ENCODE data around the gene HDGF.

HDGF gene

GRCh38 chr1:156746728-156747631 lies 4.5 kb downstream of the HDGF start:
- DNase-seq (ENCODE audit: low read depth in 3 of 3, low spot score in 1 of 3), result no peak

DNA sequence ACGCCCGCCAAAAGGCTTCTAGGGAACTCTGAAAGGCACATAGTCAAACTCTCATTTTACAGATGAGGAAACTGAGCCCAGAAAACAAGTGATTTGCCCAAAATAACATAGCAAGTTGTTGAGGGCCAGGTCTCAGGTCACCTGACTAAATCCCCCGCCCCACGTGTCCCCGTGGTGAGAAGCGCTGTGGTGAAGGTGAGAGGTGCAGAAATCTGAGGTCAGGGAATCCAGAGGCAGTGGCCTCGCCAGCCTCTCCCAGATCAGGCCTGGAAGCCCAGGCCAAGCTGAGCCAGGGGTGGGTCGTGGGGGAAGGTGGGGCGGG lies 5.1 kb downstream of the HDGF start:
- no peak for DNase-seq (ENCODE audit: low read depth in 3 of 3, low spot score in 1 of 3)

DNA sequence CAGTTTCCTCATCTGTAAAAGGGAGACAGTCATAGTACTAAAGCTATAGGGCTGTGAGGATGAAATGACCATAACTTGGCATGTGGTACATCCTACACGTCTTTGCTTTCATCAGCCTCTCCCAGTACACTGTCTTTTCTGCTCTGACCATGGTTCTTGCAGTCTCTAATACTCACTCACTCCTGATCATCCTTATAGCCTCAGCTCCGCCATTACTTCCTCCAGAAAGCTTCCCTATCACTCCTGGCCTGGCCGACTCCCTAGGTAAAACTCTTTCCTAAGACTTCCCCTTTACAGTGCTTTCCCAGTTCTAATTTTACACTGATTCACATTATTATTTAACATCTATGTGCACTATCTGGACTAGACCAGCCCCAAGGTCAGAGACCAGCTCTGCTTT lies 5.6 kb downstream of the HDGF start:
- no peak for DNase-seq (ENCODE audit: low read depth in 3 of 3, low spot score in 1 of 3)

DNA sequence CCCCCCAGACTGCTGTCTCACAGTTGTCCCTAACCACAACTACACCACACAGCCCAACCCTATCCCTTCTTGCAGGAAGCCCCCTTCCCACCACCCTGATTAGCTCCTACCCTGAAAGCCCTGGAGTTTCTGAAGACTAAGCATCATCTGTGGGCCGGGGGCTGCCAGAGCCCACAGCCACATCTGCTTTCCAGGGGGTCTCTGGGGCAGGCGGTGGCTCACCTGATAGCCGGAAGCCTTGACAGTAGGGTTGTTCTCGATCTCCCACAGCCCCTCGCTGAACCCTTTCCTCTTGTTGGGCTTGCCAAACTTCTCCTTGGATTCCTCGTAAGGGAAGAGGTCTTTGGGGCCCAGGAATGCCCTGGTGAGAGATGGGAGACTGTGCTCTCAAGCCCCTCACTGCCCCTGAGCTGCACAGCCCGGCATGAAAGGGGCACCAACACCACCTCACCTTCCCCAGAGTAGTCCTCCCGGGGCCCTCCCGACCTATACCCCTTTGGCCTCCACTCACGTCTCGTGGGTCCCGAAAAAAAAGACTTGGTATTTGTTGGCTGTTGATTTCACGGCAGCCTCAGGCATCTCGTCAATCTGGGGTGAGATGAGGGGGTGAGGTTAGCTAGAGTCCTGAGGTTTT lies 6.6 kb downstream of the HDGF start:
- no peak for DNase-seq (ENCODE audit: low read depth in 3 of 3, low spot score in 1 of 3)

GRCh38 chr1:156744344-156744743 lies 7.1 kb downstream of the HDGF start:
- no peak for DNase-seq (ENCODE audit: low read depth in 3 of 3, low spot score in 1 of 3)

DNA sequence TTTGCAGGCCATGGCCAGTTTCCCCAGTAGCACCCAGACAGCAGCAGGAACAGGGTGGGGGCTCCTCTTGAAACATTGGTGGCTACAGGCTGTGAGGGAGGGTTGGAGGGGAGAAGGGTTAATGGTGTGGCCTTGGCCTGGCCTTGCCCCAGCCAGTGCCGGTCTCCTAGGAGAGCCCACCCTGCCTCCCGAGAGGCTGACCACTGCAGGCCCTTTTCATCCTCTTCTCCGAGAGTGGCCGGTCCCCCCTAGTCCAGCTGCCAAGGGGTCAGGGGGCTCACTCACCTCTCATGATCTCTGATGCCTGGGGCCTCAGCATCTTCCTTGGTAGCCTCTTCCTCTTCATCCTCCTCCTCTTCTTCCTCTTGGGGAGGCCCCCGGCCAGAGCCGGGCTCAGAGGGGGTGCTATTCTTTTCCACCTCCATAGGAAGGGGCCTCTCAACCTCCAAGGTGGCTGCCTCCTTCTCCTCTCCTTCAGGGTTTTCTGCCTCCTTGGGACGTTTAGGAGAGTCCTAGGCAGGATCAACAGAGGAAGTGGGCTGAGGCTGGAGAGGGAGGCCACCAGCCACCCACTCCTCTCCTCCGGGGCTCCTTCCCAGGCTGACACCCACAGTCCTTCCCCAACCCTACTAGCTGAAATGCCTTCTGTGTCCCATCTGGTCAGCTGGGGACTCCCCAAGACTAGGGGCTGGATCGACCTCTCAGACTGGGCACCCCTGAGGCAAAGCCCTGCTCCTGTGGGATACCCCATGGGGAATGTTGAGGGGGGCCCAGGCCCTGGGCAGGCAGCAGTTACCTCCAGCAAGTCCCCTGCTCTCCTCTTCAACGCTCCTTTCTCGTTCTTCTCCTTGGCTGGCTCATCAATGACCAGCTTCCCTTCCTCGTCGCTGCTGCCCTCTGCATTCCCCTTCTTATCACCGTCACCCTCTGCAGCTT lies 7.8 kb downstream of the HDGF start:
- no peak for DNase-seq (ENCODE audit: low read depth in 3 of 3, low spot score in 1 of 3)

GRCh38 chr1:156742801-156743200 lies 8.7 kb downstream of the HDGF start:
- no peak for DNase-seq (ENCODE audit: low read depth in 3 of 3, low spot score in 1 of 3)

DNA sequence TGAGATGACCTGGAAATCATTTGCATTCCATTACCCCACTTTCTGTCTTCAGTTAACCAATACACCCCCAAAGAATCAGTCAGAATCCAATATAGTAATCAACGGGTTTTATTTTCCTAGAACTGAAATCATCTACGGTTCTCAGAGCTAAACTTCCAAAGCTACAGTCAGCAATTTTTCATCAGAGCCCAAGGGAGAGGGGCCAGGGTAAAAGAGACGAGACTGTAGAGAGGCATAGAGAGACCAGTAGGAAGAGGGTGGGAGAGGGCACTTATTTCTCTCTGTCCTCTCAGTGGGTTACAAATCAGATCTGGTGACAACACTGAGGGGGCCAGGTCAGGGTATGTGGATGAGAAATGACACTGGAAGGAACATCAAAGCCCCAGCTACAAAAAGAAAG lies 9.5 kb downstream of the HDGF start:
- no peak for DNase-seq (ENCODE audit: low read depth in 3 of 3, low spot score in 1 of 3)

DNA sequence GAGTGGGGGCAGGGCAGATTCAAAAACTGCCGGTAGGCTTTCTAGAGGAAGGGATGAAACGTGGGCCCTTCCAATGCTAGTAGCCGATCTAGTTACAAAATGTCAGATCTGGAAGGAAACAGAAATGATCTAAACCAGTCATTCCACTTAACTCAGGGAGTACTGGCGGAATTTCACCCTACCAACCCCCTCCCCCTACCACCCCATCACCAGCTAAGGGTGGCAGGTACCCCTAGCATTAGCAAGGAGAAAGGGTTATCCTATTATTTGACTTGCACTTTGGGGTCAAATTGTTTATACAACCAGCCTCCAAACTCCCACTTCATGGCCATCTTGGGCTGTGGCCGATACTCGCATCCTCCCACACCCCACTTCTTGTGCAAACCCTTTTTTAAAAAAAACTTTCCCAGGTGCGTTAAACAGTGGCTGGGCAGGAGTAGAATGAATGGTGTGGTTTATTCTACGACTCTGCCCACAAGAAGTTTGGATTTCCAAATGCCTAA lies 9.9 kb downstream of the HDGF start:
- DNase-seq (ENCODE audit: low read depth in 3 of 3, low spot score in 1 of 3), result no peak

DNA sequence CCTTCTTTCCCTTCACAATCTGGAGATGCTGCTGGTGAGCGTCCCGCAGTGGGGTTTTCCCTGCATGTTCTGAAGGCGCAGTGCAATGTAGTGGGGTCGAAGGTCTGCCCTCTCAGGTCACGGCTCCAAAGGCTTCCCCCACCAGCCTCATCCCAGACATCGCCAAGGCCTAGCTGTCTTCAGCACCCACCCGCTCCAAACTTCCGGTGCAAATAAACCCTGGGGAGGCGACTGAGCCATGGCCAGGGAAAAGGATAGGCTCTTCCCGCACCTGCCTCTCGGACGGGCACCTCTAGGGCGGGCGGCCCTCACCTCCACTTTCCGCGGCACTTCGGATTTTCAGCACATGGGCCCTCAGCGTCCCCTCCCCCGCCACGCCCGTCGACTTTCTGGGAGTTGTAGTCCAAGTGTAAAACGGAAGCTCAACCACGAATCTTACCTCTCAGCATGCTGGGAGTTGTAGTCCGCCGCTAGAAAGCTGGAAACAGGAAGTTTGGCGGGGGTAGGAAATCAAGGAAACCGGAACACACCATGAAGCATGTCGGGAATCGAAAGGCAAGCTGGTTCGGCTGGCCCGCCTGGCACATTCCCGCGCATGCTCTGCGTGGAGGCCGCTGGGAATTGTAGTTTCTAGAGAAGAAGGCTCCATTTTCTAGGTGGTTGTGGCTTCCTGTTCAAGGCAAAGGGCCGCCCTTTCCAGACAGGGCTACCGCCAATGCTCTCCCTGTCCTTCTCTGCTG lies 10.6 kb downstream of the HDGF start, which contains the start of gene MRPL24:
Gene MRPL24, minus strand, starts transcription at position 348 of the 740 bp plus-strand sequence. CDS start 2,384 bp downstream, outside the sequence.
- DNase-seq (ENCODE audit: low read depth in 3 of 3, low spot score in 1 of 3), result peak; percentile 90 to 94 (median 93)

DNA sequence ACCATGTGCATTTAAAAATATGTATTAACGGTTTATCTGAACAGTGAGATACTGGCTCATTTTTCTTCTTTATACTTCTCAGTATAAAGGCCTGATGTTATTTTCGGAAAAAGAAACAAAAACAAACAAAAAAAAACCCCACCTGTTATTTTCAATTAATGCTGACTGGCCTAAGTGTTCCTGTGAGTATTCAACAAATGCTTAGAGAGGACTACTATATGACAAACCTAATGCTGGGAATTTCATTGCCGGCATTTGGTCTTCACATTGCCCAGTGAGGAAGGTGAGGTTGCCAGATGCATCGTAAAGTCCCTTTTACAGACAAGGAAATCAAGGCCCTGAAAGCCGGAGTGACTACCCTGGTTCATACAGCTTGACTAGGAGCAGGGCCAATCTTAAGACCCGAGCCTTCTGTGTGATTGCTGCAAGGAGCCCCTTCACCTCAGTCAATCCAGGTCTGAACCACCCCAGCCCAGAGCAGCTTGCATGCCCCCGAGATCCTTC lies 11.2 kb downstream of the HDGF start:
- DNase-seq (ENCODE audit: low read depth in 3 of 3, low spot score in 1 of 3), result no peak

GRCh38 chr1:156738916-156739315 lies 12.6 kb downstream of the HDGF start:
- no peak for DNase-seq (ENCODE audit: low read depth in 3 of 3, low spot score in 1 of 3)

DNA sequence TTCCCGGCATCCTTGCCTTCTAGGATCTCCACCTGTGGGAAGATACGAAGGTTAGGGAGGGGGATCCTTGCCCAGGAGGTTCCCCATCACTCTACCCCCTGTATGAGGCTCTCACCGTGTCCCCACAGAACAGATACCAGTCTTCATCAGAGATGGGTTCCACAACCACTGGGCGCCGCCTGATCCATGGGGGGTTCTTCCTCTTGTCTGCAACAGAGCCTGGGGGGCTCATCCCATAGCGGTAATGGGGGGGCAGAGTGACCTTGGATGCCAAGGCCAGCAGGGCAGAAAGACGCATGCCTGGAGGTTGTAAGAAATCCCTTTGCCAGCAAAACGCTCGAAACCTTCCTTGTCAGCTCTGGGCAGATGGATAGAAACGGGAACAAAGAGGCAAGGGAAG lies 13.1 kb downstream of the HDGF start:
- DNase-seq (ENCODE audit: low read depth in 3 of 3, low spot score in 1 of 3), result no peak

GRCh38 chr1:156733989-156734584 lies 17.4 kb downstream of the HDGF start:
- no peak for DNase-seq (ENCODE audit: low read depth in 3 of 3, low spot score in 1 of 3)

DNA sequence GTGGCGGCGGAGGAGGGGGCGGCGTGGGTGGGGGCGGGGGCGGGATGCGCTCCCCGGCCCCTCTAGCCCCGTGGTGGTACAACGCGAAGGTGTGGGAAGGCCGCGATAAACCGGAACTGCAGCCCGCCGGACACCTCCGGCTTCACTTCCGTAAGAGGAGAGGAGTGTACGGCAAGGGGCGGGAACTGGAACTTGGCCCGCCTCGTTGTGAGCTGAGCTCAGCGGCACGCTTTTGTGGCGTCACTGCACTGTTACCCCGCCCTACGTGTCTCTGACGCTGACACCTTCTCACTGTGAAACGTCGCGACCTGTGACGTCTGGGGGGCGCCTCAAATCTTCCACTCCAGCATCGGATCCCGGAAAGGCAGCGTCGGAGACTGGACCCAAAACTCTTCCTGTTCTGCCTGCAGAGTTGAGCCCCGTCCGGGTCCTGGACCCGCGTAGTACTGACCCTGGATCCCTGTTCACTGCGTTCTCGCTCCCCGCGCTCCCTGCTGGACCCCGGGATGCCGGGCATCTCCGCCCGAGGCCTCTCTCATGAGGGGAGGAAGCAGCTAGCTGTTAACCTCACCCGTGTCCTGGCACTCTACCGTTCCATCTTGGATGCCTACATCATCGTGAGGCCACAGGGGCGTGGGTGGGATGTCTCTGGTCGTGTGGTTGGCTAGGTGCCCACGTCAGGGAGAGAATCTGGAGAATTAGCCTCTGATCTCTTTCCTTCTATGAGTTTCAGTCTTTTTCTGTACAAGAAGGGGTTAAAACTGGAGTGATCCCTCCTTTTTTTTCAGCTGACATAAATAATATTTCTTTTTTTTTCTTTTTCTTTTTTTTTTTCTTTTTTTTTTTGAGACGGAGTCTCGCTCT lies 22.6 kb downstream of the HDGF start, which contains the start of gene ISG20L2:
Gene ISG20L2, minus strand, starts transcription at position 168 of the 864 bp plus-strand sequence. CDS start 1,114 bp downstream, outside the sequence.
- peak; percentile 78 to 84 (median 78) for DNase-seq (ENCODE audit: low read depth in 3 of 3, low spot score in 1 of 3)

DNA sequence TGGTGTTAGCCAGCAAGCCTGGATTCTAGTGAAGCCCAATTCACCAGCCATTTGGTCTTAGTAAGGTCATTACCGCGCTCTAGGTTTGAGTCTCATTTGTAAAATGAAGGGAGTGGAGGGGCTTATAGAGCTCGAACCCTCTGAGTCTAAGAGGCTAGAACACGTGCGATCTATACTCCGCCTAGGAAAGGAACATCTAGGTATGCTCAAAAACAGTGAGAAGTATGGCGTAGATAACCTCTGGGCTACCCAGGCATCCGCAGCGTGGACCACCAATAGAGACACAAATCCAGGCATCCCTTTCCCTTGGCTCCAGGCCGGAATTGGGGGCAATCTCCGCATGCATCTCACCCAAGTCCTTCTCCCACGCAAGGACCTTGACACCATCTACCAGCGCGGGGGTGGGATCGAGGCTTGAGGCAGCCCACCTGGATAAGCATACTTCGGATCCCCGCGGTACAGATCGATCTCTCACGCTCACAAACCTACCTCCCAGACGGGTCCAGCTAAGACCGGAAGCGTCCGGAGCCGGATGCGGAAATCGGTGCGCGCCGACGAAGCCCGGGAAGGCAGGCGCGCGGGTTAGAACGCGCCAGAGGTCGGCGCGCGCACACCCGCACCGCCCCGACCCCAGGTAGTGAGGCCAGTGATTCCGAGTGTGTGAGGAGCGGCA lies 23.4 kb downstream of the HDGF start, which contains the start of gene METTL25B:
Gene METTL25B, plus strand, starts transcription at position 544 of the 673 bp plus-strand sequence. CDS start 636 bp downstream, outside the sequence.
- DNase-seq (ENCODE audit: low read depth in 3 of 3, low spot score in 1 of 3), result peak in 1 of 3 donors; percentile 58

DNA sequence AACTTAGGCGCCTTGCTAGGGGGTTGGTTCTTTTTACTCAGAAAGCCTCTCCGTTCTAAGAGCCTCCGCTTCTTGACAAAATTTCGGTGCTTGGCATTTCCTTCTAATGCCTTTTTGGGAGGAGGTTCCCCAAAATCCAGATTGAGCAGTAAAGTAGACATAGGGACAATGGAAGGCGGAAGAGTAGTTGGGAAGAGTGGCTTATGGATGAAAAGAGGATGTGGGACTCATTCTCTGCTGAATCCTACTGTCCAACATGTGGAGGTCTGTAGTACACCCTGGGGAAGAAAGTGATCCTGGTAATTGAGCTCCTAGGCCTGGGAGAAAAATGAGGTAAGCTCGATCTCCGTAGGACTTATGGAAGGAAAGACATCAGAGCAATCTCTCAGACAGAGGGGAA lies 24.0 kb downstream of the HDGF start:
- DNase-seq (ENCODE audit: low read depth in 3 of 3, low spot score in 1 of 3), result no peak

GRCh38 chr1:156726549-156727226 lies 24.8 kb downstream of the HDGF start:
- DNase-seq (ENCODE audit: low read depth in 3 of 3, low spot score in 1 of 3), result no peak

All from stimulated activated CD4-positive, alpha-beta T cell treated with anti-CD3 and anti-CD28 coated beads, TNF-alpha, amount 100 ng/mL, for 1 hour (primary cell).